Neural cell (in vitro differentiated cells): Measurements from ENCODE around the gene SGCE. TPM values are rescaled to one million over a fixed set of nuclear protein-coding genes. Genes with fewer than 3 reads are reported as not detected.

Source experiments
- polyA plus RNA-seq: library from polyadenylated mRNA; depleted of rRNA; stranded (reverse); fragments of >200 nt; gene quantifications from 2 replicates; pipeline ENCODE4 v1.2.3, GENCODE V29; 2014

Gene SGCE
- polyA plus RNA-seq, 1 donor from 2014 or later = 94.6 TPM

Other genes with a start within 250 kb of the SGCE start
- gene CASD1, start 146.3 kb downstream of the SGCE start, polyA plus RNA-seq = 157 and 187 TPM in 2 replicates